ENCODE results near the gene ZBTB48. TPM values are rescaled to one million over a fixed set of nuclear protein-coding genes. Genes with fewer than 3 reads are reported as not detected.

Gene ZBTB48
- total RNA-seq, 1 donor from 2014 or later: 44.2 TPM

- H3K9me3 Mint-ChIP-seq: no peaks in the 10 kb centered on the region
- peaks cover 7% of the 10 kb centered on the region for H3K36me3 Mint-ChIP-seq
- peak overlapping the region; percentile 46 for H3K4me3 Mint-ChIP-seq
- TF ChIP-seq CTCF (conservative IDR thresholded peaks at IDR 0.05): no peak
- DNase-seq (ENCODE audit: extremely low spot score, unreplicated experiment): no peak
- H3K27me3 Mint-ChIP-seq: no peaks in the 10 kb centered on the region
- peak overlapping the region; percentile 4 for H3K27ac Mint-ChIP-seq
- peaks cover 5% of the 10 kb centered on the region for H3K4me1 Mint-ChIP-seq (ENCODE audit: unreplicated experiment)
These were observed 48.2 kb downstream of the ZBTB48 start for GRCh38 chr1:6627841-6628545.

GRCh38 chr1:6628971-6629479 lies 49.2 kb downstream of the ZBTB48 start:
- Mint-ChIP-seq H3K36me3 (peaks cover 4% of the 10 kb centered on the region), H3K9me3 (no peaks in the 10 kb centered on the region), H3K4me3 (no peak overlapping the region), H3K27ac (no peak overlapping the region), H3K4me1 (ENCODE audit: unreplicated experiment) (peaks cover 5% of the 10 kb centered on the region), H3K27me3 (no peaks in the 10 kb centered on the region)
- DNase-seq (ENCODE audit: extremely low spot score, unreplicated experiment): no peak
- no peak for TF ChIP-seq CTCF (conservative IDR thresholded peaks at IDR 0.05)

- no peak for TF ChIP-seq CTCF (conservative IDR thresholded peaks at IDR 0.05)
- no peaks in the 10 kb centered on the region for H3K27me3 Mint-ChIP-seq
- H3K4me1 Mint-ChIP-seq (ENCODE audit: unreplicated experiment): peaks cover 5% of the 10 kb centered on the region
- H3K27ac Mint-ChIP-seq: no peak overlapping the region
- no peak overlapping the region for H3K4me3 Mint-ChIP-seq
- no peaks in the 10 kb centered on the region for H3K9me3 Mint-ChIP-seq
- H3K36me3 Mint-ChIP-seq: peaks cover 4% of the 10 kb centered on the region
- DNase-seq (ENCODE audit: extremely low spot score, unreplicated experiment): no peak
These were observed 50.2 kb downstream of the ZBTB48 start for GRCh38 chr1:6630027-6630426.

- TF ChIP-seq CTCF (conservative IDR thresholded peaks at IDR 0.05): no peak
- H3K4me3 Mint-ChIP-seq: no peak overlapping the region
- peaks cover 4% of the 10 kb centered on the region for H3K36me3 Mint-ChIP-seq
- DNase-seq (ENCODE audit: extremely low spot score, unreplicated experiment): no peak
- peaks cover 5% of the 10 kb centered on the region for H3K4me1 Mint-ChIP-seq (ENCODE audit: unreplicated experiment)
- H3K27ac Mint-ChIP-seq: no peak overlapping the region
- no peaks in the 10 kb centered on the region for H3K27me3 Mint-ChIP-seq
- no peaks in the 10 kb centered on the region for H3K9me3 Mint-ChIP-seq
These were observed 51.3 kb downstream of the ZBTB48 start for GRCh38 chr1:6631058-6631457.

- no peak for DNase-seq (ENCODE audit: extremely low spot score, unreplicated experiment)
- Mint-ChIP-seq H3K36me3 (peaks cover 2% of the 10 kb centered on the region), H3K4me3 (no peak overlapping the region), H3K4me1 (ENCODE audit: unreplicated experiment) (peaks cover 2% of the 10 kb centered on the region), H3K27ac (no peak overlapping the region), H3K27me3 (no peaks in the 10 kb centered on the region), H3K9me3 (no peaks in the 10 kb centered on the region)
- TF ChIP-seq CTCF (conservative IDR thresholded peaks at IDR 0.05): no peak
These were observed 53.1 kb downstream of the ZBTB48 start for GRCh38 chr1:6632588-6633514.
